Right lobe of liver (tissue), 4 donors: ENCODE results near the gene TIPIN.
A peak's percentile ranks its signal among the peaks of the same experiment; 100 is the strongest.

Source experiments
- CTCF ChIP-seq, 4 donors: fragments of 200-600 bp in 3 of 4; fragments of 450-650 bp in 1 of 4; IDR thresholded peaks; one replicate each; pipeline versions ENCODE4 v1.5.1 to v1.8.0; 2016 to 2022; ENCODE audit warnings: antibody characterized with exemption in 4 of 4, mild to moderate bottlenecking in 2 of 4
- POLR2A ChIP-seq: fragments of 450-650 bp; IDR thresholded peaks from one replicate; pipeline ENCODE4 v1.6.1; 2017; ENCODE audit warnings: antibody characterized with exemption, mild to moderate bottlenecking
- donor health status: DM: no; HTN: no; CAD: no.
- donor health status: DM: no; HTN: no; CAD: no.
- donor health status: DM: no; HTN: yes; CAD: no.

DNA sequence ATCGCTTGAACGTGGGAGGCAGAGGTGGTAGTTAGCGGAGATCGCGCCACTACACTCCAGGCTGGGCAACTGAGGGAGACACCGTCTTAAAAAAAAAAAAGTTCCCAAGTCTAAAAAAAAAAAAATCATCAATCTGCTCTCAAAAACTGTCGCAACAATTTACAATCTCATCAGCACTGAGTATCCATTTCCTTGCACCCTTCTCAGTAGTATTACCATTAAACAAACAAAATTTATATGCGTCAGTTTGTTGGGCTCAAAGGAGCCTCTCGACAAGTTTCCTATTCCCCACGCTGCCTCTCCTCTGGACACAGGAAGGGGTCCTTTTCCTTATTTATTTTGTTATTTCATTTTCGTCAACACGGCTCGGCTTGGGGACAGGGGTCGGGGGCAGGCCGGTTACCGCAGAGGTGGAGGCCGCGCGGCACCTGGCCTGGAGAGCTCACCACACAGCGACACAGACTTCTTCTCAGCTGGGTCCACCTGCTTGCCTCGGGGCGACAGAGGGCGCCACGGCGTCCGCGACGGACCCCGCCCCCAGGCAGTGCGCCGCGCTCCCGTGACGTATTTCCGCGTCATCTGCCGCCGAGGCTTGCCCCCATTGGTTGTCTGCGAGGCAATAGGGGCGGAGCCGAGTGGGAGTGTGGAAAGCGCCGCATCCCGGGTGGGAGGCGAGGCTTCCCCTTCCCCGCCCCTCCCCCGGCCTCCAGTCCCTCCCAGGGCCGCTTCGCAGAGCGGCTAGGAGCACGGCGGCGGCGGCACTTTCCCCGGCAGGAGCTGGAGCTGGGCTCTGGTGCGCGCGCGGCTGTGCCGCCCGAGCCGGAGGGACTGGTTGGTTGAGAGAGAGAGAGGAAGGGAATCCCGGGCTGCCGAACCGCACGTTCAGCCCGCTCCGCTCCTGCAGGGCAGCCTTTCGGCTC, 30.0 kb upstream of the TIPIN start, which contains the start of gene MAP2K1:
- TF ChIP-seq POLR2A = peak; percentile 88
- peak; percentile 45 to 88 (median 80) for TF ChIP-seq CTCF (IDR thresholded peaks at IDR 0.05)
